Esophagus muscularis mucosa (tissue), 4 donors: ENCODE measurements around the gene NEO1. TPM values are rescaled to one million over a fixed set of nuclear protein-coding genes. Genes with fewer than 3 reads are reported as not detected.

ENCODE experiments used
- DNase-seq: peaks from one replicate; pipeline ENCODE4 v3.0.0-alpha.2; 2017; ENCODE audit errors: extremely low spot score
- H3K27ac ChIP-seq, 4 donors: fragments of 200-600 bp; sonication (generic); replicated peaks in 1 of 4; 1 replicate in 3 of 4; 2 replicates in 1 of 4; pipeline ENCODE4 v1.5.1; 2016 to 2019; ENCODE audit warnings: mild to moderate bottlenecking in 1 of 4
- H3K27me3 ChIP-seq, 4 donors: fragments of 200-600 bp; sonication (generic); one replicate each; pipeline versions ENCODE4 v1.5.1 to v1.6.0; 2016 to 2019
- H3K36me3 ChIP-seq, 4 donors: fragments of 200-600 bp; sonication (generic); one replicate each; pipeline ENCODE4 v1.5.1; 2016 to 2019
- H3K4me1 ChIP-seq, 4 donors: fragments of 200-600 bp; sonication (generic); one replicate each; pipeline ENCODE4 v1.5.1; 2016 to 2019
- H3K4me3 ChIP-seq, 4 donors: fragments of 200-600 bp; sonication (generic); 1 replicate in 2 of 4; 2 replicates in 2 of 4; pipeline ENCODE4 v1.5.1; 2016 to 2019; ENCODE audit warnings: mild to moderate bottlenecking in 4 of 4, moderate library complexity in 1 of 4
- H3K9me3 ChIP-seq, 4 donors: fragments of 200-600 bp; sonication (generic); 1 replicate in 3 of 4; 2 replicates in 1 of 4; pipeline ENCODE4 v1.5.1; 2016 to 2019
- CTCF ChIP-seq, 3 experiments: fragments of 200-600 bp in 2 of 3; fragments of 450-650 bp in 1 of 3; sonication (generic) in 2 of 3; IDR thresholded peaks; one replicate each; pipeline ENCODE4 v1.5.1; 2017 to 2019; ENCODE audit warnings: antibody characterized with exemption in 3 of 3, mild to moderate bottlenecking in 2 of 3, moderate library complexity in 1 of 3
- EP300 ChIP-seq: sonication (generic); formaldehyde crosslinking; IDR thresholded peaks from one replicate; pipeline ENCODE4 v1.6.1; 2017; ENCODE audit warnings: antibody characterized with exemption
- POLR2A ChIP-seq: fragments of 450-650 bp; IDR thresholded peaks from one replicate; pipeline ENCODE4 v1.6.1; 2017; ENCODE audit warnings: antibody characterized with exemption, moderate library complexity, mild to moderate bottlenecking, low read depth
- POLR2AphosphoS5 ChIP-seq, 2 donors: sonication (generic); formaldehyde crosslinking; IDR thresholded peaks; one replicate each; pipeline ENCODE4 v1.6.1; 2017; ENCODE audit warnings: antibody characterized with exemption in 2 of 2
- WGBS: methylation state at CpG from one replicate; pipeline ENCODE4 v1.1.5; 2018; 5-methylcytosine and 5-hydroxymethylcytosine counted together
- intact Hi-C: fragments of 100-400 bp; cut with DNase I; formaldehyde crosslinking; loops from one replicate; pipeline ENCODE4 v1.15.1; 2023
- total RNA-seq, 4 donors: library from RNA; depleted of rRNA; stranded (reverse); fragments of >200 nt; gene quantifications; one replicate each; pipeline versions ENCODE4 v1.1.0 to v1.2.1, GENCODE V29; 2016

NEO1 gene
- total RNA-seq, 4 donors from 2014 or later = 38.2 to 61.2 (median 53.5) TPM

- Histone ChIP-seq H3K9me3 (no peaks in the 10 kb centered on the region), H3K4me1 (peaks cover 0 to 4% (median under 1%) of the 10 kb centered on the region in 4 donors), H3K36me3 (peaks cover 0 to 57% (median 15%) of the 10 kb centered on the region in 4 donors), H3K27me3 (no peaks in the 10 kb centered on the region), H3K27ac (no peak overlapping the region), H3K4me3 (no peak overlapping the region)
- intact Hi-C loops = loop anchor here (5.0 kb wide), 1 partner anchor 473 kb away; no protein-coding TSS in a partner anchor
- no peak for TF ChIP-seq POLR2A
- no peak for TF ChIP-seq CTCF (IDR thresholded peaks at IDR 0.05)
- no peak for TF ChIP-seq EP300
- TF ChIP-seq POLR2AphosphoS5 (IDR thresholded peaks at IDR 0.05) = no peak
- 68% methylated on average over 3 of the region's 3 CpGs for WGBS
- DNase-seq = no peak
Measured at GRCh38 chr15:73270366-73271097, 218.3 kb downstream of the NEO1 start.

GRCh38 chr15:73273181-73274002 is 221.1 kb downstream of the NEO1 start:
- no peak for DNase-seq

GRCh38 chr15:73275862-73276261 is 223.6 kb downstream of the NEO1 start:
- H3K36me3 ChIP-seq = peaks cover 0 to 45% (median 3%) of the 10 kb centered on the region in 4 donors
- TF ChIP-seq EP300 (no peak), CTCF (IDR thresholded peaks at IDR 0.05) (no peak), POLR2A (no peak), POLR2AphosphoS5 (IDR thresholded peaks at IDR 0.05) (no peak)
- peaks cover 0 to 12% (median 5%) of the 10 kb centered on the region in 4 donors for H3K4me1 ChIP-seq
- H3K9me3 ChIP-seq = no peaks in the 10 kb centered on the region
- H3K4me3 ChIP-seq = no peak overlapping the region
- no peaks in the 10 kb centered on the region for H3K27me3 ChIP-seq
- H3K27ac ChIP-seq = no peak overlapping the region
- intact Hi-C loops = no loop called here
- no peak for DNase-seq

More at GRCh38 chr15:73273181-73274002, 221.1 kb downstream of the NEO1 start:
- Histone ChIP-seq H3K27me3 (no peaks in the 10 kb centered on the region), H3K36me3 (peaks cover 0 to 42% (median 11%) of the 10 kb centered on the region in 4 donors), H3K27ac (no peak overlapping the region), H3K4me1 (peaks cover 0 to 12% (median 5%) of the 10 kb centered on the region in 4 donors), H3K4me3 (no peak overlapping the region), H3K9me3 (no peaks in the 10 kb centered on the region)
- intact Hi-C loops = loop anchor here (2.0 to 5.0 kb wide), 2 partner anchors 33 to 476 kb away; no protein-coding TSS in a partner anchor
- TF ChIP-seq CTCF (IDR thresholded peaks at IDR 0.05) = peak; percentile 72 to 83 (median 78)
- no peak for TF ChIP-seq POLR2AphosphoS5 (IDR thresholded peaks at IDR 0.05)
- WGBS = 31% methylated on average over 5 of the region's 5 CpGs

GRCh38 chr15:73282567-73283365 is 230.5 kb downstream of the NEO1 start:
- Histone ChIP-seq H3K27me3 (no peaks in the 10 kb centered on the region), H3K4me3 (no peak overlapping the region), H3K9me3 (no peaks in the 10 kb centered on the region), H3K27ac (peak overlapping the region in 2 of 4 donors; percentile 44 to 58), H3K36me3 (peaks cover 0 to 70% (median 31%) of the 10 kb centered on the region in 4 donors), H3K4me1 (peaks cover 0 to 48% (median 34%) of the 10 kb centered on the region in 4 donors)
- DNase-seq = peak; percentile 57
- TF ChIP-seq CTCF (IDR thresholded peaks at IDR 0.05) (no peak), EP300 (no peak), POLR2A (no peak), POLR2AphosphoS5 (IDR thresholded peaks at IDR 0.05) (no peak)
- intact Hi-C loops = loop anchor here (10.0 kb wide), 1 partner anchor 422 kb away; no protein-coding TSS in a partner anchor
- 89% methylated on average over 8 of the region's 8 CpGs for WGBS
